ENCODE data around the gene WWOX.

DNA sequence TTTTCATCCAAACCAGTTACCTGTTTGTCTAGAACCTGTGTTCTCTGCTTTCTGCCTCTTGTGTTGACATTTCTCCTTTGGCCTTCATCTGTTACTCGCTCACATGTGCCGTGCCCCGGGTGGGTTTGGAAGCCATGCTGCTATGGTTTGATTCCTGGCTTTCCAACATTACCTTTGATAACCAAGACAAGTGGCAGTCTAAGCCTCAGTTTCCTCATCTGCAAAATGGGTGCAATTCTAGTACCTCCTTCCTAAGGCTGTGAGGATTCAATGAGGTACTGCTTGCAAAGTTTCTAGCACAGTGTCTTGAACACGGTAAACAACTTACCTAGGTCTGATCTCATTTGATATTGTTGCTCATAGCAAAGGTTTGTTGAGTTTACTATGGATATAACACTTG lies 665.0 kb downstream of the WWOX start:
- TF ChIP-seq, protein P1, sequence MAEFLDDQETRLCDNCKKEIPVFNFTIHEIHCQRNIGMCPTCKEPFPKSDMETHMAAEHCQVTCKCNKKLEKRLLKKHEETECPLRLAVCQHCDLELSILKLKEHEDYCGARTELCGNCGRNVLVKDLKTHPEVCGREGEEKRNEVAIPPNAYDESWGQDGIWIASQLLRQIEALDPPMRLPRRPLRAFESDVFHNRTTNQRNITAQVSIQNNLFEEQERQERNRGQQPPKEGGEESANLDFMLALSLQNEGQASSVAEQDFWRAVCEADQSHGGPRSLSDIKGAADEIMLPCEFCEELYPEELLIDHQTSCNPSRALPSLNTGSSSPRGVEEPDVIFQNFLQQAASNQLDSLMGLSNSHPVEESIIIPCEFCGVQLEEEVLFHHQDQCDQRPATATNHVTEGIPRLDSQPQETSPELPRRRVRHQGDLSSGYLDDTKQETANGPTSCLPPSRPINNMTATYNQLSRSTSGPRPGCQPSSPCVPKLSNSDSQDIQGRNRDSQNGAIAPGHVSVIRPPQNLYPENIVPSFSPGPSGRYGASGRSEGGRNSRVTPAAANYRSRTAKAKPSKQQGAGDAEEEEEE (CRISPR knock-in tag; IDR thresholded peaks at IDR 0.05; ENCODE audit: borderline replicate concordance) = no peak
- TF ChIP-seq POLR2AphosphoS5 (IDR thresholded peaks at IDR 0.05; ENCODE audit: low read depth, low read length) (no peak), NR1H2 (CRISPR knock-in tag; IDR thresholded peaks at IDR 0.05; ENCODE audit: borderline replicate concordance, low read depth) (no peak), ZNF547 (CRISPR knock-in tag; IDR thresholded peaks at IDR 0.05) (no peak), ZNF501 (CRISPR knock-in tag; IDR thresholded peaks at IDR 0.05) (no peak), ONECUT2 (CRISPR knock-in tag; IDR thresholded peaks at IDR 0.05) (no peak), ZNF747 (CRISPR knock-in tag; IDR thresholded peaks at IDR 0.05; ENCODE audit: borderline replicate concordance) (no peak), RAD21 (CRISPR knock-in tag; IDR thresholded peaks at IDR 0.05) (no peak), MTA1 (CRISPR knock-in tag; IDR thresholded peaks at IDR 0.05; ENCODE audit: borderline replicate concordance) (no peak)
- TF ChIP-seq, protein P2, sequence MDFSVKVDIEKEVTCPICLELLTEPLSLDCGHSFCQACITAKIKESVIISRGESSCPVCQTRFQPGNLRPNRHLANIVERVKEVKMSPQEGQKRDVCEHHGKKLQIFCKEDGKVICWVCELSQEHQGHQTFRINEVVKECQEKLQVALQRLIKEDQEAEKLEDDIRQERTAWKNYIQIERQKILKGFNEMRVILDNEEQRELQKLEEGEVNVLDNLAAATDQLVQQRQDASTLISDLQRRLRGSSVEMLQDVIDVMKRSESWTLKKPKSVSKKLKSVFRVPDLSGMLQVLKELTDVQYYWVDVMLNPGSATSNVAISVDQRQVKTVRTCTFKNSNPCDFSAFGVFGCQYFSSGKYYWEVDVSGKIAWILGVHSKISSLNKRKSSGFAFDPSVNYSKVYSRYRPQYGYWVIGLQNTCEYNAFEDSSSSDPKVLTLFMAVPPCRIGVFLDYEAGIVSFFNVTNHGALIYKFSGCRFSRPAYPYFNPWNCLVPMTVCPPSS (IDR thresholded peaks at IDR 0.05) = no peak
- TF ChIP-seq, protein P3, sequence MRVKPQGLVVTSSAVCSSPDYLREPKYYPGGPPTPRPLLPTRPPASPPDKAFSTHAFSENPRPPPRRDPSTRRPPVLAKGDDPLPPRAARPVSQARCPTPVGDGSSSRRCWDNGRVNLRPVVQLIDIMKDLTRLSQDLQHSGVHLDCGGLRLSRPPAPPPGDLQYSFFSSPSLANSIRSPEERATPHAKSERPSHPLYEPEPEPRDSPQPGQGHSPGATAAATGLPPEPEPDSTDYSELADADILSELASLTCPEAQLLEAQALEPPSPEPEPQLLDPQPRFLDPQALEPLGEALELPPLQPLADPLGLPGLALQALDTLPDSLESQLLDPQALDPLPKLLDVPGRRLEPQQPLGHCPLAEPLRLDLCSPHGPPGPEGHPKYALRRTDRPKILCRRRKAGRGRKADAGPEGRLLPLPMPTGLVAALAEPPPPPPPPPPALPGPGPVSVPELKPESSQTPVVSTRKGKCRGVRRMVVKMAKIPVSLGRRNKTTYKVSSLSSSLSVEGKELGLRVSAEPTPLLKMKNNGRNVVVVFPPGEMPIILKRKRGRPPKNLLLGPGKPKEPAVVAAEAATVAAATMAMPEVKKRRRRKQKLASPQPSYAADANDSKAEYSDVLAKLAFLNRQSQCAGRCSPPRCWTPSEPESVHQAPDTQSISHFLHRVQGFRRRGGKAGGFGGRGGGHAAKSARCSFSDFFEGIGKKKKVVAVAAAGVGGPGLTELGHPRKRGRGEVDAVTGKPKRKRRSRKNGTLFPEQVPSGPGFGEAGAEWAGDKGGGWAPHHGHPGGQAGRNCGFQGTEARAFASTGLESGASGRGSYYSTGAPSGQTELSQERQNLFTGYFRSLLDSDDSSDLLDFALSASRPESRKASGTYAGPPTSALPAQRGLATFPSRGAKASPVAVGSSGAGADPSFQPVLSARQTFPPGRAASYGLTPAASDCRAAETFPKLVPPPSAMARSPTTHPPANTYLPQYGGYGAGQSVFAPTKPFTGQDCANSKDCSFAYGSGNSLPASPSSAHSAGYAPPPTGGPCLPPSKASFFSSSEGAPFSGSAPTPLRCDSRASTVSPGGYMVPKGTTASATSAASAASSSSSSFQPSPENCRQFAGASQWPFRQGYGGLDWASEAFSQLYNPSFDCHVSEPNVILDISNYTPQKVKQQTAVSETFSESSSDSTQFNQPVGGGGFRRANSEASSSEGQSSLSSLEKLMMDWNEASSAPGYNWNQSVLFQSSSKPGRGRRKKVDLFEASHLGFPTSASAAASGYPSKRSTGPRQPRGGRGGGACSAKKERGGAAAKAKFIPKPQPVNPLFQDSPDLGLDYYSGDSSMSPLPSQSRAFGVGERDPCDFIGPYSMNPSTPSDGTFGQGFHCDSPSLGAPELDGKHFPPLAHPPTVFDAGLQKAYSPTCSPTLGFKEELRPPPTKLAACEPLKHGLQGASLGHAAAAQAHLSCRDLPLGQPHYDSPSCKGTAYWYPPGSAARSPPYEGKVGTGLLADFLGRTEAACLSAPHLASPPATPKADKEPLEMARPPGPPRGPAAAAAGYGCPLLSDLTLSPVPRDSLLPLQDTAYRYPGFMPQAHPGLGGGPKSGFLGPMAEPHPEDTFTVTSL (CRISPR knock-in tag; IDR thresholded peaks at IDR 0.05; ENCODE audit: borderline replicate concordance) = no peak
- TF ChIP-seq, protein P4, sequence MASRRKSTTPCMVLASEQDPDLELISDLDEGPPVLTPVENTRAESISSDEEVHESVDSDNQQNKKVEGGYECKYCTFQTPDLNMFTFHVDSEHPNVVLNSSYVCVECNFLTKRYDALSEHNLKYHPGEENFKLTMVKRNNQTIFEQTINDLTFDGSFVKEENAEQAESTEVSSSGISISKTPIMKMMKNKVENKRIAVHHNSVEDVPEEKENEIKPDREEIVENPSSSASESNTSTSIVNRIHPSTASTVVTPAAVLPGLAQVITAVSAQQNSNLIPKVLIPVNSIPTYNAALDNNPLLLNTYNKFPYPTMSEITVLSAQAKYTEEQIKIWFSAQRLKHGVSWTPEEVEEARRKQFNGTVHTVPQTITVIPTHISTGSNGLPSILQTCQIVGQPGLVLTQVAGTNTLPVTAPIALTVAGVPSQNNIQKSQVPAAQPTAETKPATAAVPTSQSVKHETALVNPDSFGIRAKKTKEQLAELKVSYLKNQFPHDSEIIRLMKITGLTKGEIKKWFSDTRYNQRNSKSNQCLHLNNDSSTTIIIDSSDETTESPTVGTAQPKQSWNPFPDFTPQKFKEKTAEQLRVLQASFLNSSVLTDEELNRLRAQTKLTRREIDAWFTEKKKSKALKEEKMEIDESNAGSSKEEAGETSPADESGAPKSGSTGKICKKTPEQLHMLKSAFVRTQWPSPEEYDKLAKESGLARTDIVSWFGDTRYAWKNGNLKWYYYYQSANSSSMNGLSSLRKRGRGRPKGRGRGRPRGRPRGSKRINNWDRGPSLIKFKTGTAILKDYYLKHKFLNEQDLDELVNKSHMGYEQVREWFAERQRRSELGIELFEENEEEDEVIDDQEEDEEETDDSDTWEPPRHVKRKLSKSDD (CRISPR knock-in tag; IDR thresholded peaks at IDR 0.05; ENCODE audit: low read depth) = no peak
- TF ChIP-seq, protein P5, sequence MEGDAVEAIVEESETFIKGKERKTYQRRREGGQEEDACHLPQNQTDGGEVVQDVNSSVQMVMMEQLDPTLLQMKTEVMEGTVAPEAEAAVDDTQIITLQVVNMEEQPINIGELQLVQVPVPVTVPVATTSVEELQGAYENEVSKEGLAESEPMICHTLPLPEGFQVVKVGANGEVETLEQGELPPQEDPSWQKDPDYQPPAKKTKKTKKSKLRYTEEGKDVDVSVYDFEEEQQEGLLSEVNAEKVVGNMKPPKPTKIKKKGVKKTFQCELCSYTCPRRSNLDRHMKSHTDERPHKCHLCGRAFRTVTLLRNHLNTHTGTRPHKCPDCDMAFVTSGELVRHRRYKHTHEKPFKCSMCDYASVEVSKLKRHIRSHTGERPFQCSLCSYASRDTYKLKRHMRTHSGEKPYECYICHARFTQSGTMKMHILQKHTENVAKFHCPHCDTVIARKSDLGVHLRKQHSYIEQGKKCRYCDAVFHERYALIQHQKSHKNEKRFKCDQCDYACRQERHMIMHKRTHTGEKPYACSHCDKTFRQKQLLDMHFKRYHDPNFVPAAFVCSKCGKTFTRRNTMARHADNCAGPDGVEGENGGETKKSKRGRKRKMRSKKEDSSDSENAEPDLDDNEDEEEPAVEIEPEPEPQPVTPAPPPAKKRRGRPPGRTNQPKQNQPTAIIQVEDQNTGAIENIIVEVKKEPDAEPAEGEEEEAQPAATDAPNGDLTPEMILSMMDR (CRISPR knock-in tag; IDR thresholded peaks at IDR 0.05) = no peak
- TF ChIP-seq, protein P6, sequence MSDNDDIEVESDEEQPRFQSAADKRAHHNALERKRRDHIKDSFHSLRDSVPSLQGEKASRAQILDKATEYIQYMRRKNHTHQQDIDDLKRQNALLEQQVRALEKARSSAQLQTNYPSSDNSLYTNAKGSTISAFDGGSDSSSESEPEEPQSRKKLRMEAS (IDR thresholded peaks at IDR 0.05) = no peak
